Measurements from ENCODE around the gene BMP5. TPM values are rescaled to one million over a fixed set of nuclear protein-coding genes. Genes with fewer than 3 reads are reported as not detected.

The BMP5 gene
- total RNA-seq, 1 donor from 2014 or later: not detected

DNA sequence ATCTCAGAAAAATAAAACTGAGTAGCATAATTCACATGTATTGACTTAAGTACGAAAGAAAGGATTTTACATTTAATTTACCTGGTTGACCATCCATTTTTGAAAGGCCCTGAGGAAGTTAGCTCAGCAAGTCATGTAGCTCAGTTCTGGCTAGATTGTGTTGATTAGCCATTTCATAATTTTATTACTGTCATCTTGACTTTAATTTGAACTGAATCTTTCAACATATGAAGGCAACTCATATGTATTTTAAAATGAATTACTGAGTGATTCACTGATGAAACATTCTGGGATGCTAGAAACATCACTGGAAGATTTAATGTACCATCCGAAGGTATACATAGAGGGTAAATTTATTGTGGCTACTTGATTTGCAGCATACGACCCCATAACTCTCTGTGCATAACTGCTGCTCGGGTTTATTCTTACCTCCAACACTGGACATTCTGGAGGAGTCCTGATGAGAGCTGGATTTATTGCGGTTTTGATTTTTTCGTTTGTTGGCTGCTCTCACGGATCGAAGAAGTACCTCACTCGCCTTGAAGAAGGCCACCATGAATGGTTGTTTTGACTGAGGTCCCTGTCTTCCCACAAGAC is 101.7 kb downstream of the BMP5 start:
- TF ChIP-seq, protein P1, sequence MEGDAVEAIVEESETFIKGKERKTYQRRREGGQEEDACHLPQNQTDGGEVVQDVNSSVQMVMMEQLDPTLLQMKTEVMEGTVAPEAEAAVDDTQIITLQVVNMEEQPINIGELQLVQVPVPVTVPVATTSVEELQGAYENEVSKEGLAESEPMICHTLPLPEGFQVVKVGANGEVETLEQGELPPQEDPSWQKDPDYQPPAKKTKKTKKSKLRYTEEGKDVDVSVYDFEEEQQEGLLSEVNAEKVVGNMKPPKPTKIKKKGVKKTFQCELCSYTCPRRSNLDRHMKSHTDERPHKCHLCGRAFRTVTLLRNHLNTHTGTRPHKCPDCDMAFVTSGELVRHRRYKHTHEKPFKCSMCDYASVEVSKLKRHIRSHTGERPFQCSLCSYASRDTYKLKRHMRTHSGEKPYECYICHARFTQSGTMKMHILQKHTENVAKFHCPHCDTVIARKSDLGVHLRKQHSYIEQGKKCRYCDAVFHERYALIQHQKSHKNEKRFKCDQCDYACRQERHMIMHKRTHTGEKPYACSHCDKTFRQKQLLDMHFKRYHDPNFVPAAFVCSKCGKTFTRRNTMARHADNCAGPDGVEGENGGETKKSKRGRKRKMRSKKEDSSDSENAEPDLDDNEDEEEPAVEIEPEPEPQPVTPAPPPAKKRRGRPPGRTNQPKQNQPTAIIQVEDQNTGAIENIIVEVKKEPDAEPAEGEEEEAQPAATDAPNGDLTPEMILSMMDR (conservative IDR thresholded peaks at IDR 0.05; ENCODE audit: low read depth, low read length): no peak
- H3K4me3 ChIP-seq (ENCODE audit: low read depth, low read length): no peak overlapping the region
- no peak for DNase-seq (ENCODE audit: low read depth)

GRCh38 chr6:55772730-55773129 is 102.7 kb downstream of the BMP5 start:
- no peak overlapping the region for H3K4me3 ChIP-seq (ENCODE audit: low read depth, low read length)
- TF ChIP-seq, protein P1 (conservative IDR thresholded peaks at IDR 0.05; ENCODE audit: low read depth, low read length): no peak
- no peak for DNase-seq (ENCODE audit: low read depth)

DNA sequence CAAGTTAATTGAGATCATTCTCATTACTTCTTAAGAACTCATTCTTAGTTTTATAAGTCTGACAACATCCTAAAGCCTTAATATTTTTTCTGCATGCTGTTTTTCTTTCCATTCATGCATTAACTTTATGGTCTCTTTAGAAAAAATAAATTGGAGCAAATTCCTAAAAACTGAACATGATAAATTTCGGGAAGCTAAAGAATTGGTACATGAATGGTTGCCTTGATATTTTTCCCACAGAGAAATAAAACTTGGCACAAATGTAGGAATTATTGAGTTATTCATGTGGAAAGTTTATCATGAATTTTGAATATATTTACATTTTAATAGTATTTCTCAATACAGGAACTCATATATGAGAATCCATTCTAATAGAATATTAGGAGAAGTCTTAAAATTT is 115.9 kb downstream of the BMP5 start:
- no peak overlapping the region for H3K4me3 ChIP-seq (ENCODE audit: low read depth, low read length)
- no peak for DNase-seq (ENCODE audit: low read depth)
- TF ChIP-seq, protein P1 (conservative IDR thresholded peaks at IDR 0.05; ENCODE audit: low read depth, low read length): no peak

GRCh38 chr6:55758156-55758937 is 117.0 kb downstream of the BMP5 start:
- peak; percentile 82 for DNase-seq (ENCODE audit: low read depth)
- TF ChIP-seq, protein P1 (conservative IDR thresholded peaks at IDR 0.05; ENCODE audit: low read depth, low read length): no peak
- H3K4me3 ChIP-seq (ENCODE audit: low read depth, low read length): no peak overlapping the region

DNA sequence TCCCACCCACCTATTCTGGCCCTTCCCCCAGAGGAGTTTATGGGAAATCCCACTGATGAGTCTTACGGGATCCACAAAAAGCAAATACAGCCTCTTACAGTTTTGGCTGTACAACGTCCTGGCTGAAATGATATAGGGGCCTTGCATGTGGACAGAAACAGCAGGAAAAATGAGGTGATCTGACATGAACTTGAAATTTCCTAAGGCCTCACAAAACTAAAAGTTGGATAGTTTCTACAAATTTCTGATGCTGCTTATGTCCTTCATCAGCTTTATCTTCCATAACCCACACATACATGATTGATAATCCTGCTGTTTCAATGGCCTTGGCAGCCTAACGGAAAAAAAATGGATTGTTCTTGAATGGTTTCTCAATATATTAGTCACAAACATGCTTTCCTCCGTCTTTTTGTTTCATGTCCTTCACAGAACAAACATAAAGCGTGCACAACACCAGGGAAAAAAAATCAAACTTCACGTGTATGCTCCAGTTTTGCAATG is 118.8 kb downstream of the BMP5 start:
- TF ChIP-seq, protein P1 (conservative IDR thresholded peaks at IDR 0.05; ENCODE audit: low read depth, low read length): no peak
- DNase-seq (ENCODE audit: low read depth): no peak
- no peak overlapping the region for H3K4me3 ChIP-seq (ENCODE audit: low read depth, low read length)

GRCh38 chr6:55748880-55749279 is 126.5 kb downstream of the BMP5 start:
- TF ChIP-seq, protein P1 (conservative IDR thresholded peaks at IDR 0.05; ENCODE audit: low read depth, low read length): no peak
- no peak for DNase-seq (ENCODE audit: low read depth)
- no peak overlapping the region for H3K4me3 ChIP-seq (ENCODE audit: low read depth, low read length)

Data from epithelial cell of proximal tubule (primary cell).